PFSK-1 (cell line): ENCODE results near the gene STX2.

Source experiments
- FOXP2 ChIP-seq: optimal IDR thresholded peaks from 2 replicates; pipeline ENCODE3; 2011; ENCODE audit warnings: borderline replicate concordance, control low read depth, inconsistent platforms; ENCODE audit not compliant: insufficient read depth; ENCODE audit errors: extremely low read length, extremely low read depth
- POLR2AphosphoS5 ChIP-seq: IDR thresholded peaks from 2 replicates; pipeline ENCODE4 v1.6.1; 2012; ENCODE audit warnings: low read depth, mild to moderate bottlenecking, control low read depth, low read length, moderate library complexity
- SIN3A ChIP-seq: IDR thresholded peaks from 2 replicates; pipeline ENCODE4 v1.6.1; 2012; ENCODE audit warnings: mild to moderate bottlenecking, low read length, moderate library complexity, borderline replicate concordance; ENCODE audit not compliant: insufficient read depth
- TAF1 ChIP-seq: IDR thresholded peaks from 2 replicates; pipeline ENCODE4 v1.6.1; 2012; ENCODE audit warnings: low read length, control low read depth, borderline replicate concordance; ENCODE audit not compliant: insufficient read depth
- TF ChIP-seq, protein P1 (sequence below), 2 experiments: IDR thresholded peaks; 2 replicates each; pipeline versions ENCODE4 v1.6.1 to v1.8.0; 2011 to 2012; ENCODE audit warnings: low read depth in 2 of 2, low read length in 2 of 2, control low read depth in 1 of 2, inconsistent platforms in 1 of 2, mild to moderate bottlenecking in 1 of 2, moderate library complexity in 1 of 2; ENCODE audit not compliant: insufficient read depth in 1 of 2

STX2 gene

GRCh38 chr12:130818635-130819576 is 20.1 kb downstream of the STX2 start:
- no peak for TF ChIP-seq FOXP2
- TF ChIP-seq SIN3A, result no peak
- no peak for TF ChIP-seq POLR2AphosphoS5
- TF ChIP-seq TAF1, result no peak
- TF ChIP-seq, protein P1, sequence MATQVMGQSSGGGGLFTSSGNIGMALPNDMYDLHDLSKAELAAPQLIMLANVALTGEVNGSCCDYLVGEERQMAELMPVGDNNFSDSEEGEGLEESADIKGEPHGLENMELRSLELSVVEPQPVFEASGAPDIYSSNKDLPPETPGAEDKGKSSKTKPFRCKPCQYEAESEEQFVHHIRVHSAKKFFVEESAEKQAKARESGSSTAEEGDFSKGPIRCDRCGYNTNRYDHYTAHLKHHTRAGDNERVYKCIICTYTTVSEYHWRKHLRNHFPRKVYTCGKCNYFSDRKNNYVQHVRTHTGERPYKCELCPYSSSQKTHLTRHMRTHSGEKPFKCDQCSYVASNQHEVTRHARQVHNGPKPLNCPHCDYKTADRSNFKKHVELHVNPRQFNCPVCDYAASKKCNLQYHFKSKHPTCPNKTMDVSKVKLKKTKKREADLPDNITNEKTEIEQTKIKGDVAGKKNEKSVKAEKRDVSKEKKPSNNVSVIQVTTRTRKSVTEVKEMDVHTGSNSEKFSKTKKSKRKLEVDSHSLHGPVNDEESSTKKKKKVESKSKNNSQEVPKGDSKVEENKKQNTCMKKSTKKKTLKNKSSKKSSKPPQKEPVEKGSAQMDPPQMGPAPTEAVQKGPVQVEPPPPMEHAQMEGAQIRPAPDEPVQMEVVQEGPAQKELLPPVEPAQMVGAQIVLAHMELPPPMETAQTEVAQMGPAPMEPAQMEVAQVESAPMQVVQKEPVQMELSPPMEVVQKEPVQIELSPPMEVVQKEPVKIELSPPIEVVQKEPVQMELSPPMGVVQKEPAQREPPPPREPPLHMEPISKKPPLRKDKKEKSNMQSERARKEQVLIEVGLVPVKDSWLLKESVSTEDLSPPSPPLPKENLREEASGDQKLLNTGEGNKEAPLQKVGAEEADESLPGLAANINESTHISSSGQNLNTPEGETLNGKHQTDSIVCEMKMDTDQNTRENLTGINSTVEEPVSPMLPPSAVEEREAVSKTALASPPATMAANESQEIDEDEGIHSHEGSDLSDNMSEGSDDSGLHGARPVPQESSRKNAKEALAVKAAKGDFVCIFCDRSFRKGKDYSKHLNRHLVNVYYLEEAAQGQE (IDR thresholded peaks at IDR 0.05; ENCODE audit: insufficient read depth in 1 of 2, low read depth in 2 of 2, low read length in 2 of 2), result no peak

DNA sequence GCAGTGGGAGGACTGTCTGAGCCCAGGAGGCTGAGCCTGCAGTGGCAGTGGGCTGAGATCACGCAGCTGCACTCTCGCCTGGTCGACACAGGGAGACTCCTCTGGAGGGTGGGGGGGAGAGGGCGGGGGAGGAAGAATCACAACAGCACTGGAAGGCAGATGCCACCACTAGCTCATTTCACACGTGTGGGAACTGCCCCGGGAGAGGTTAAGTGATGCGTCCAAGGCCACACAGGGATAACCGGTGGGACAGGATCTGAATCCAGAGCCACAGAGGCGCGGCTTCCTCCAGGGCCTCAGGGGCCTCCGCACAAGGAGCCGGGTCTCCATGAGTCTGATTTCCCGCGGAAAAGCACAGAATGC is 20.8 kb downstream of the STX2 start:
- TF ChIP-seq FOXP2 (no peak), TAF1 (no peak), SIN3A (no peak), POLR2AphosphoS5 (no peak)
- TF ChIP-seq, protein P1 (IDR thresholded peaks at IDR 0.05; ENCODE audit: insufficient read depth in 1 of 2, low read depth in 2 of 2, low read length in 2 of 2), result no peak

- TF ChIP-seq FOXP2 (no peak), SIN3A (no peak), TAF1 (no peak), POLR2AphosphoS5 (no peak)
- TF ChIP-seq, protein P1 (IDR thresholded peaks at IDR 0.05; ENCODE audit: insufficient read depth in 1 of 2, low read depth in 2 of 2, low read length in 2 of 2), result no peak
Observed at GRCh38 chr12:130817804-130818203, 21.2 kb downstream of the STX2 start.

GRCh38 chr12:130816097-130816496 is 23.0 kb downstream of the STX2 start:
- no peak for TF ChIP-seq SIN3A
- TF ChIP-seq, protein P1 (IDR thresholded peaks at IDR 0.05; ENCODE audit: insufficient read depth in 1 of 2, low read depth in 2 of 2, low read length in 2 of 2), result no peak
- TF ChIP-seq TAF1, result no peak
- no peak for TF ChIP-seq FOXP2
- TF ChIP-seq POLR2AphosphoS5, result no peak
